ENCODE measurements around the gene IL18BP. TPM values are rescaled to one million over a fixed set of nuclear protein-coding genes. Genes with fewer than 3 reads are reported as not detected.

IL18BP gene
- total and polyA plus RNA-seq, 9 of the 15 experiments (the other 6 are each of a cell fraction or from before 2014, with no cell fraction given), result 0.34 to 9.4 (median 3.2) TPM

GRCh38 chr11:71990701-71991100 is 8.0 kb upstream of the IL18BP start:
- DNase-seq (ENCODE audit: extremely low read depth in 1 of 4, low spot score in 3 of 4), result no peak
- intact Hi-C loops (cut with micrococcal nuclease) (no loop called here), in situ Hi-C loops (cut with MboI) (no loop called here)
- no TSS peak for BruUV-seq (replicated peaks)
- Histone ChIP-seq H3K27me3 (ENCODE audit: control insufficient read depth in 2 of 2, insufficient read depth in 2 of 2, low read length in 2 of 2) (no peaks in the 10 kb centered on the region), H3K4me3 (no peak overlapping the region), H3K27ac (ENCODE audit: extremely low read depth, low read depth, low read length) (no peak overlapping the region), H3K4me2 (ENCODE audit: insufficient read depth, low read length) (no peak overlapping the region), H3K9ac (ENCODE audit: insufficient read depth in 1 of 2, low read depth in 2 of 2, low read length in 2 of 2) (no peak overlapping the region), H3K9me1 (ENCODE audit: control insufficient read depth, insufficient read depth, low read length) (peaks cover 6% of the 10 kb centered on the region), H4K20me1 (replicated peaks; ENCODE audit: control insufficient read depth, insufficient read depth, low read length) (peaks cover 7% of the 10 kb centered on the region), H3K79me2 (ENCODE audit: control insufficient read depth, insufficient read depth, low read length) (no peaks in the 10 kb centered on the region), H3K9me3 (replicated peaks; ENCODE audit: control insufficient read depth, insufficient read depth, low read depth, low read length) (no peaks in the 10 kb centered on the region), H3K4me1 (replicated peaks in 1 of 2; ENCODE audit: control insufficient read depth in 2 of 2, insufficient read depth in 2 of 2, low read length in 2 of 2) (peaks cover 15 to 19% of the 10 kb centered on the region in 2 experiments), H3K36me3 (ENCODE audit: control insufficient read depth, insufficient read depth, low read length) (peaks cover 46% of the 10 kb centered on the region), H2AFZ (ENCODE audit: low read depth, low read length) (no peak overlapping the region)
- CTCF ChIA-PET (ENCODE audit: low intra/inter-chr PET ratio), result no interaction called here
- no peak for ATAC-seq
- 49% methylated on average over 3 of the region's 3 CpGs for WGBS (ENCODE audit: insufficient coverage, low coverage, missing lambda C conversion rate)
- FAIRE-seq, result no peak
- POLR2A ChIA-PET, result interaction anchor here (0.6 to 1.8 kb wide), 2 partner anchors 11 to 138 kb away, joined by 3 to 7 read pairs; no protein-coding TSS in a partner anchor
- TF ChIP-seq FOXK1 (CRISPR knock-in tag; IDR thresholded peaks at IDR 0.05; ENCODE audit: borderline replicate concordance) (no peak), ZBTB5 (IDR thresholded peaks at IDR 0.05) (no peak), SRSF7 (optimal IDR thresholded peaks at IDR 0.05; ENCODE audit: low read depth, low read length) (no peak), PTRF (tag; IDR thresholded peaks at IDR 0.05) (no peak), MTA3 (IDR thresholded peaks at IDR 0.05; ENCODE audit: borderline replicate concordance) (no peak), STAT6 (CRISPR knock-in tag; IDR thresholded peaks at IDR 0.05) (no peak), MXI1 (IDR thresholded peaks at IDR 0.05; ENCODE audit: low read depth, low read length) (no peak), ZNF655 (CRISPR knock-in tag; IDR thresholded peaks at IDR 0.05) (no peak), DIDO1 (tag; IDR thresholded peaks at IDR 0.05; ENCODE audit: low read depth) (no peak), ETS1 (conservative IDR thresholded peaks at IDR 0.05; ENCODE audit: control insufficient read depth, low read depth, low read length) (no peak), NCOA2 (IDR thresholded peaks at IDR 0.05; ENCODE audit: partially characterized antibody in 2 of 2) (no peak), NEUROD1 (IDR thresholded peaks at IDR 0.05; ENCODE audit: borderline replicate concordance, low read depth, low read length, partially characterized antibody) (no peak), TRIM28 (IDR thresholded peaks at IDR 0.05) (no peak), ZC3H8 (IDR thresholded peaks at IDR 0.05) (no peak), DDX20 (tag; IDR thresholded peaks at IDR 0.05; ENCODE audit: low read depth) (no peak), BRCA1 (IDR thresholded peaks at IDR 0.05) (no peak), BRCA1 (CRISPR knock-in tag; IDR thresholded peaks at IDR 0.05) (no peak), RBM34 (IDR thresholded peaks at IDR 0.05; ENCODE audit: borderline replicate concordance, insufficient read depth, low read length) (no peak)
